ENCODE measurements around the gene SKIC3.

Gene SKIC3

GRCh38 chr5:95533106-95533505 lies 21.7 kb downstream of the SKIC3 start:
- no peak overlapping the region for H3K4me3 ChIP-seq (ENCODE audit: low read depth, low read length)
- TF ChIP-seq, protein P1, sequence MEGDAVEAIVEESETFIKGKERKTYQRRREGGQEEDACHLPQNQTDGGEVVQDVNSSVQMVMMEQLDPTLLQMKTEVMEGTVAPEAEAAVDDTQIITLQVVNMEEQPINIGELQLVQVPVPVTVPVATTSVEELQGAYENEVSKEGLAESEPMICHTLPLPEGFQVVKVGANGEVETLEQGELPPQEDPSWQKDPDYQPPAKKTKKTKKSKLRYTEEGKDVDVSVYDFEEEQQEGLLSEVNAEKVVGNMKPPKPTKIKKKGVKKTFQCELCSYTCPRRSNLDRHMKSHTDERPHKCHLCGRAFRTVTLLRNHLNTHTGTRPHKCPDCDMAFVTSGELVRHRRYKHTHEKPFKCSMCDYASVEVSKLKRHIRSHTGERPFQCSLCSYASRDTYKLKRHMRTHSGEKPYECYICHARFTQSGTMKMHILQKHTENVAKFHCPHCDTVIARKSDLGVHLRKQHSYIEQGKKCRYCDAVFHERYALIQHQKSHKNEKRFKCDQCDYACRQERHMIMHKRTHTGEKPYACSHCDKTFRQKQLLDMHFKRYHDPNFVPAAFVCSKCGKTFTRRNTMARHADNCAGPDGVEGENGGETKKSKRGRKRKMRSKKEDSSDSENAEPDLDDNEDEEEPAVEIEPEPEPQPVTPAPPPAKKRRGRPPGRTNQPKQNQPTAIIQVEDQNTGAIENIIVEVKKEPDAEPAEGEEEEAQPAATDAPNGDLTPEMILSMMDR (IDR thresholded peaks at IDR 0.05; ENCODE audit: low read depth, low read length), result no peak

GRCh38 chr5:95532415-95532814 lies 22.4 kb downstream of the SKIC3 start:
- TF ChIP-seq, protein P1 (IDR thresholded peaks at IDR 0.05; ENCODE audit: low read depth, low read length), result no peak
- H3K4me3 ChIP-seq (ENCODE audit: low read depth, low read length), result no peak overlapping the region

- no peak overlapping the region for H3K4me3 ChIP-seq (ENCODE audit: low read depth, low read length)
- TF ChIP-seq, protein P1 (IDR thresholded peaks at IDR 0.05; ENCODE audit: low read depth, low read length), result no peak
These were observed 23.3 kb downstream of the SKIC3 start for GRCh38 chr5:95531491-95531890.

DNA sequence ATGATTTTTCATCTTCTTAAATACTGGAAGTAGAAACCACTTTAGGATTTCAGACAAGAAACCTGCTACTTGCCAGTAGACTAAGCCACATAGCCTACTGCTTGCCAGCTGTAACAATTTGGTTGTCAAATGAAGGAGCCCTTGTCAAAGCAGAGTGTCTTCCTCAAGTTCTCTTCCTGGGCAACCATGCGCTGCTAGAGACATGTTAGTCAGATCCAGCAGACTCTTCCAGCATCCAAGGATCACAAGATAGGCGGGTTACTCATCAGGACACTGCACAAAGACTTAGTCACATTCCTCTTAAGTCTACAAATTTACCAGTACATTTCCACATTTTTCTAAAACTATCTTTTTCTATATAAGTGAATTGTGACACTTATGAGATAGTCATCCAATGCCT lies 24.4 kb downstream of the SKIC3 start:
- TF ChIP-seq, protein P1 (IDR thresholded peaks at IDR 0.05; ENCODE audit: low read depth, low read length), result no peak
- no peak overlapping the region for H3K4me3 ChIP-seq (ENCODE audit: low read depth, low read length)

DNA sequence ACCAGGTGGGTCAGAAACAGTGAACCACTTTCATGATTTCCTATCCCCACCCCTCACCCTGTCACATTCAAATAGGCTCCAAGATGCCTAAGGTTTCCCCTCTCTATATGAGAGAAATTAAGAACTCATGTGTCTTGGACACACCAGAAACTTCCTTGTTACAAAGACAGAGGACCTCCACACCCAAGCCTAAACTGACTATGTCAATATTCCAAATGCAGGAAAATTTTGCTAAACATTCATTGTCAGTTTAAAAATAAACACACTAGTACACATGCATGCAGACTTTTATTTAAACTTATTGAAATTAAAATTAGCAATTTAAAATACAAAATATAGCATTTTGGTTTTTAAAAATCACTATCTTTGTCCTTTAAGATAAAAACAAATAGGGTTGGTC lies 26.2 kb downstream of the SKIC3 start:
- TF ChIP-seq, protein P1 (IDR thresholded peaks at IDR 0.05; ENCODE audit: low read depth, low read length), result no peak
- no peak overlapping the region for H3K4me3 ChIP-seq (ENCODE audit: low read depth, low read length)

- TF ChIP-seq, protein P1 (IDR thresholded peaks at IDR 0.05; ENCODE audit: low read depth, low read length), result no peak
- no peak overlapping the region for H3K4me3 ChIP-seq (ENCODE audit: low read depth, low read length)
These were observed 27.9 kb downstream of the SKIC3 start for GRCh38 chr5:95526871-95527270.

DNA sequence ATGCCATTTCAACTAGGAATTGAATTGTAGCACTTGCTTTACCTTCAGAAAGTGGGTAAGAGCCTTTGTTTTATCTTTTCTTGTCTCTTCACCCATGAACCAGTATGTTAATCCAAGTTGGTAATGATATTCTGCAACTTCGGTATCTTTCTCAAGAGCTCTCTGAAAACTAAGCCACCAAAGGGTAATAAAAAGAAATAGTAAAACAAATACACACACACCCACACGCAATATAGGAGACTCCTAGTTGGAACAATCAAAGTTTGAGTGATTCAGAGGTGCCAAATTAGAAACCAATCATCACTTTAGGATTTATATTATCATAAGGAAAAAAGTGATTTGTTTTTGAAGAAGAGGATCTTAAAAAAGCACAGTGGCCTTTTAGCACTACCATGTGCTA lies 30.4 kb downstream of the SKIC3 start:
- TF ChIP-seq, protein P1 (IDR thresholded peaks at IDR 0.05; ENCODE audit: low read depth, low read length), result no peak
- H3K4me3 ChIP-seq (ENCODE audit: low read depth, low read length), result no peak overlapping the region
